ENCODE results near the gene PLEKHH1.

The PLEKHH1 gene

DNA sequence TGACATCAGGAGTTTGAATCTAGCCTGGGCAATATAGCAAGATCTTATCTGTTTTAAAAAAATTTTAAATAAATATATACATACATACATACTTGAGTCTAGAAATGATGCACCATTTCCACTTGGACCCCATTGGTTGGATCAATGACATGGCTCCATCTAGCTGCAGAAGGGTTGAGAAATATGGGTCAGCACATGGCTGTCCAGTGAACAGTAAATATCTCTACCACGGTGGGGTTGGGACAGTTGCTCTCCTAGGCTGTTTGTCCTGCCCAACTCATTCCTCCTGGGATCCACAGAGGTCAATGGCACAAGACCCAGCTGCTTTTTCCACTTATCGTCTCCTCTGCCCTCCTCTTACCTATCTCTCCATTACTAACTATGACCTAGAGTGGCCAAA, 23.6 kb downstream of the PLEKHH1 start:
- no peak overlapping the region for H3K4me3 ChIP-seq (ENCODE audit: low read depth, low read length)
- TF ChIP-seq, protein P1, sequence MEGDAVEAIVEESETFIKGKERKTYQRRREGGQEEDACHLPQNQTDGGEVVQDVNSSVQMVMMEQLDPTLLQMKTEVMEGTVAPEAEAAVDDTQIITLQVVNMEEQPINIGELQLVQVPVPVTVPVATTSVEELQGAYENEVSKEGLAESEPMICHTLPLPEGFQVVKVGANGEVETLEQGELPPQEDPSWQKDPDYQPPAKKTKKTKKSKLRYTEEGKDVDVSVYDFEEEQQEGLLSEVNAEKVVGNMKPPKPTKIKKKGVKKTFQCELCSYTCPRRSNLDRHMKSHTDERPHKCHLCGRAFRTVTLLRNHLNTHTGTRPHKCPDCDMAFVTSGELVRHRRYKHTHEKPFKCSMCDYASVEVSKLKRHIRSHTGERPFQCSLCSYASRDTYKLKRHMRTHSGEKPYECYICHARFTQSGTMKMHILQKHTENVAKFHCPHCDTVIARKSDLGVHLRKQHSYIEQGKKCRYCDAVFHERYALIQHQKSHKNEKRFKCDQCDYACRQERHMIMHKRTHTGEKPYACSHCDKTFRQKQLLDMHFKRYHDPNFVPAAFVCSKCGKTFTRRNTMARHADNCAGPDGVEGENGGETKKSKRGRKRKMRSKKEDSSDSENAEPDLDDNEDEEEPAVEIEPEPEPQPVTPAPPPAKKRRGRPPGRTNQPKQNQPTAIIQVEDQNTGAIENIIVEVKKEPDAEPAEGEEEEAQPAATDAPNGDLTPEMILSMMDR (IDR thresholded peaks at IDR 0.05; ENCODE audit: low read depth, low read length, missing control alignments) = no peak
- in situ Hi-C loops (cut with HindIII; ENCODE audit: low sequenced_read_pairs) = no loop called here
- DNase-seq (ENCODE audit: low read depth) = no peak

DNA sequence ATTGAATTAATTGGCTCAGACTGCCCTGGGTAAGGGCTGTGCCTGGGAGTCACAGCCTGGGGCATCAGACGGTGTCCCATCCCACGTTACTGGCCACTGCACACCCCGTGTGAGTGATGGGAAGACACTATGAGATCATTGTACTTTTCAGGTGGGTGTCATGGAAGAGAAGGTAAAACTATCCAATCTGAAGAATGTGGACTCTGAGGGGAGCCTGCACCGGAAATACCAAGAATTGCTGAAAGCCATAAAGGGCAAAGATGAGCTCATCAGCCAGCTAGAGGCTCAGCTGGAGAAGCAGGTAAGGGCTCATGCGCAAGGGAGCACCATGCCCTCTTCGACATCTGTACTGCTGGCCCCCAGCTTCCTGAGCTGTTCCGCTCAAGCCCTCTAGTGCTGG, 24.0 kb downstream of the PLEKHH1 start:
- no peak for DNase-seq (ENCODE audit: low read depth)
- TF ChIP-seq, protein P1 (IDR thresholded peaks at IDR 0.05; ENCODE audit: low read depth, low read length, missing control alignments) = no peak
- no peak overlapping the region for H3K4me3 ChIP-seq (ENCODE audit: low read depth, low read length)
- in situ Hi-C loops (cut with HindIII; ENCODE audit: low sequenced_read_pairs) = no loop called here

DNA sequence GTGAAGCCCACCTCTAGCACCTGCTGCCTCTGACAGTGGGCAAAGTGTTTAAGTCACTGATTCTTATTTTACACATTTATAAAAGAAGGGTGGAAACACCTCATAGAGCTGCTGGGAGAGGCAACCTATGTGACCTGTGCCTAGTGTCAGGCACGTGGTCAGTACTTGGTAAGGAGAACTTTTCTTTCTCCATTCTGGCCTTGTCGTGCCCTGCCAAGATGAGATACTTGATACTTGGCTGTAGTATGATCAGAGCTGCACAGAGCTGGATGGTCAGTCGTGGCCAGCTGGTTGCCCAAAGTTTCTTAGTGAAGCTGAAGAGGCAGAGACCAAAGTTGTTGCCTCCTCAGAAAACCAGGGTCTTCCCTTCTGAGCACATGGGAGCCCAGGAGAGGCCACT, 24.6 kb downstream of the PLEKHH1 start:
- H3K4me3 ChIP-seq (ENCODE audit: low read depth, low read length) = no peak overlapping the region
- DNase-seq (ENCODE audit: low read depth) = no peak
- in situ Hi-C loops (cut with HindIII; ENCODE audit: low sequenced_read_pairs) = no loop called here
- TF ChIP-seq, protein P1 (IDR thresholded peaks at IDR 0.05; ENCODE audit: low read depth, low read length, missing control alignments) = no peak

DNA sequence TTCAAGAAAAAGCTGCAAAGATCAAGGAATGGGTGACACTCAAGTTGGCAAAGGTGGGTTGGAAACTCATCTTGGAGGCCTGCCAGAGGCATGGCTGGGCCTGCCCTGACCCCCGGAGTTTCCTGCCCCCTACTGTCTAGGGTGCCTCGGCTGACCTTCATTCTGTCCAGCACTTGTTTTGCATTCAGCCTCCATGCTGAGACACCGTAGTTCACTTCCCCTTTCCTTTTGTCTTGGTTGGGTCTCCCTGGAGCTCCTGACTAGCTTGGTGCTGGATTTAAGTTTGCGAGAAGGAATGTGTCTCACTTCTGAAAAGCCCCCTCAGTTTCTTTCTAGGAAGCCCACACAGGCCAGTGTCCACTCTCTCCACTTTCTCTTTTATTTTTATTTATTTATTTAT, 26.5 kb downstream of the PLEKHH1 start:
- in situ Hi-C loops (cut with HindIII; ENCODE audit: low sequenced_read_pairs) = no loop called here
- TF ChIP-seq, protein P1 (IDR thresholded peaks at IDR 0.05; ENCODE audit: low read depth, low read length, missing control alignments) = no peak
- H3K4me3 ChIP-seq (ENCODE audit: low read depth, low read length) = no peak overlapping the region
- no peak for DNase-seq (ENCODE audit: low read depth)

DNA sequence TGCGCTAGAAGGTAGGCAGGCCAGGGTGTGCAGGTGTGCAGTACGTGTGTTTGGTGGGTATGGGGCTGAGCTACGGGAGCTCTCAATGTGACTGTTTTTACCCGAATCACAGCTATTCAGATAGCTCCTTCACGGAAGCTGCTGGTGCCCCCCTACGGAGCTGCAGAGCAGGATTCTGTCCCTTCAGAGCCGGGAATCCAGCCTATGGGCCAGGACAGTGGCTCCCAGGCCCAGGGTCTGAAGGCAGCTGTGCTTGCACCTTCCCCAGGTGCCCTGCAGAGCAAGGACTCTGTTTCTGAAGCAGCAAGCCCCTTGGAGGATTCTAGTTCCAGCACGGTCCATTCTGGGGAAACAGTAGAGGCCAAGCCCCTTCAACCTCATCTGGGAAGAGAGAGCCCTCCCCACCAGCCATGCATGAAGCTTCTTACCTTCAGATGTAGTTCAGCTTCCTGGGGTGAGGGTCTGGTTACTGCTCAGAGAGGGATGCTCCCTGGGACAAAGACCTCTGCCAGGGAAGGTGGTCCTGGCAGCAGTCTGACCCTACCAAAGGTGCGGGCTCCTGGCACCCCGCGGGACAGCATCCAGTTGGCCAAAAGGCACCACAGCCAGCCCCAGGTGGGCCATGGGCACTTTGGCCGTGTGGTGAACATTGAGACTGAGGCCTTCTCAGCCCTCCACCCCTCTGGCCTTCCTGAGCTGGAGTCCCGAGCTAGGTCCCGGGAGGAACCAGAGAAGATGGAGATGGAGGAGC, 29.1 kb downstream of the PLEKHH1 start:
- in situ Hi-C loops (cut with HindIII; ENCODE audit: low sequenced_read_pairs) = no loop called here
- DNase-seq (ENCODE audit: low read depth) = no peak
- TF ChIP-seq, protein P1 (IDR thresholded peaks at IDR 0.05; ENCODE audit: low read depth, low read length, missing control alignments) = no peak
- no peak overlapping the region for H3K4me3 ChIP-seq (ENCODE audit: low read depth, low read length)

DNA sequence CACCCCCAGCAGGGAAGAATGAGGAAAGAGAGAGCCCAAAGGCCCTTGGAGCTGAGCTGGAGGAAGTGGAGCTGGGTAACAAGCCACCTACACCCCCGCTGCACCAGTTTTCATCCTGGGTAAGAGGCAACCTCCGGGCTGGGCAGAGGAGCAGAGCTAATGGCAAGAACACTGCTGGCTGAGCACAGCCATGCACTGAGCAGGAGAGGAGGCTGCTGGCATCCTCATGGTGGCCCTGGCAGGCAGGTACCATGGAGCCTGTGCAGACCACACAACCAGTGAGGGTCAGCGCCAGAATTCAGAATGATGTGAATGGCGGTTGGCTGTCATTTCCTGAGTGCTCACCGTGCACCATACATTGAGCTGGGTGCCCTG, 29.7 kb downstream of the PLEKHH1 start:
- H3K4me3 ChIP-seq (ENCODE audit: low read depth, low read length) = no peak overlapping the region
- no peak for DNase-seq (ENCODE audit: low read depth)
- in situ Hi-C loops (cut with HindIII; ENCODE audit: low sequenced_read_pairs) = no loop called here
- TF ChIP-seq, protein P1 (IDR thresholded peaks at IDR 0.05; ENCODE audit: low read depth, low read length, missing control alignments) = no peak

Data from astrocyte of the cerebellum (primary cell).